Hepatocyte (in vitro differentiated cells): ENCODE data around the gene FNDC3B.

ENCODE experiments used
- CTCF ChIP-seq: fragments of 200-600 bp; sonication (generic); IDR thresholded peaks from 2 replicates; pipeline ENCODE4 v1.5.1; 2016; ENCODE audit warnings: antibody characterized with exemption, mild to moderate bottlenecking; ENCODE audit not compliant: poor library complexity
- EZH2 ChIP-seq: fragments of 200-600 bp; sonication (generic); IDR thresholded peaks from 2 replicates; pipeline ENCODE4 v1.6.1; 2016; ENCODE audit warnings: antibody characterized with exemption, mild to moderate bottlenecking, borderline replicate concordance
- EZH2phosphoT487 ChIP-seq: fragments of 200-600 bp; sonication (generic); IDR thresholded peaks from one replicate; pipeline ENCODE4 v1.6.1; 2018; ENCODE audit warnings: antibody characterized with exemption, mild to moderate bottlenecking, low read depth, moderate library complexity; ENCODE audit not compliant: unreplicated experiment, severe bottlenecking

- no peak for TF ChIP-seq EZH2phosphoT487
- no peak for TF ChIP-seq CTCF
- no peak for TF ChIP-seq EZH2
Observed at GRCh38 chr3:172448661-172449465, 409.5 kb downstream of the FNDC3B start.
